ENCODE data around the gene GPR143.

Gene GPR143

GRCh38 chrX:9707306-9708033 is 58.2 kb downstream of the GPR143 start:
- no peak for DNase-seq

DNA sequence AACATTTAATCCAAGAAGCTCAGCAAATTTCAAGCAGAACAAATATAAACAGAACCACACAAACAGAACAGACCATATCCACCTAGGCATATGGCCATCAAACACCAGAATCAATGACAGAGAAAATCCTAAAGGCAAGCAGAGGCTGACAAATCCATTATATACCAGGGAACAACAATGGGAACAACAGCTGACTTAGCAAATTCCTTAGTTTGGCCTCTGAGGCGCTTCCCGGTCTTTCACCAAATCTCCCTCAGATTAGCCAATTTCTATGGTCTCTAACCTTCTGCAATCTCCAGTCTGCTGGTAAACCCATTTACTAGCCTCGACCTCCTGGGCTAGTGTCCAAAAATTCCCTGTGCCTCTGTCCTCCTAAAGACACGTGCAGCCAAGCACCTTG is 59.2 kb downstream of the GPR143 start:
- DNase-seq: no peak

- no peak for DNase-seq
Observed at GRCh38 chrX:9704876-9705465, 60.7 kb downstream of the GPR143 start.

GRCh38 chrX:9703406-9703805 is 62.2 kb downstream of the GPR143 start:
- DNase-seq: no peak

GRCh38 chrX:9701790-9702189 is 63.9 kb downstream of the GPR143 start:
- no peak for DNase-seq

GRCh38 chrX:9700555-9700954 is 65.1 kb downstream of the GPR143 start:
- no peak for DNase-seq

- DNase-seq: no peak
Observed at GRCh38 chrX:9698576-9698975, 67.1 kb downstream of the GPR143 start.

- DNase-seq: no peak
Observed at GRCh38 chrX:9693307-9694001, 72.2 kb downstream of the GPR143 start.

- no peak for DNase-seq
Observed at GRCh38 chrX:9690046-9690445, 75.6 kb downstream of the GPR143 start.

DNA sequence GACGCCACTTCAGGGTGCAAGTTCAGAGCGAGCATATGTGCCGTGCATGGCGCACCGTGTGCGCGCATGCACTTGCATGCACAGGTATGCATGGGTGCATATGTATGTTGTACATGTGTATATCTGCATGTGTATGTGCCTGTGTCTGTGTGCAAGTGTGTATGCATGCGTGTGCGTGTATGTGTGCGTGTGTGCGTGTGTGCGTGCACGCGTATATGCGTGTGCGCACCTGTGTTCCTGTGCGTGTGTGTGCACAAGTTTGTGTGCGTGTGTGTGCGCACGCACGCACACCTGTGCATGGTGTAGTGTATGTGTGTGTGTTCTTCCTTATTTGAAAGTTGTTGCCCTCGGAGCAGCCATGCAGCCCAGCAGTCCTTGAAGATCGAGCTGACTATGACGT is 76.8 kb downstream of the GPR143 start:
- no peak for DNase-seq

DNA sequence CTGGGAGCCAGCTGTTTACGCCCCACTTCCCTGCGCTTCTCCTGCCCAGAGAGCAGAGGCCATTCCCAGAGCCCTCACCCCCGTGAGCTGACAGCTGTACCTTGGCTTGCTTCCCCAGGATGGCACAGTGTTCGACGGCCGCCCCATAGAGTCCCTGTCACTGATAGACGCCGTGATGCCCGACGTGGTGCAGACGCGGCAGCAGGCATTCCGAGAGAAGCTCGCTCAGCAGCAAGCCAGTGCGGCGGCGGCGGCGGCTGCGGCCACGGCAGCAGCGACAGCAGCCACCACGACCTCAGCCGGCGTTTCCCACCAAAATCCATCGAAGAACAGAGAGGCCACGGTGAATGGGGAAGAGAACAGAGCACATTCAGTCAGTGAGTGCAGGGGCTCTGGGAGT is 77.7 kb downstream of the GPR143 start:
- DNase-seq: no peak

DNA sequence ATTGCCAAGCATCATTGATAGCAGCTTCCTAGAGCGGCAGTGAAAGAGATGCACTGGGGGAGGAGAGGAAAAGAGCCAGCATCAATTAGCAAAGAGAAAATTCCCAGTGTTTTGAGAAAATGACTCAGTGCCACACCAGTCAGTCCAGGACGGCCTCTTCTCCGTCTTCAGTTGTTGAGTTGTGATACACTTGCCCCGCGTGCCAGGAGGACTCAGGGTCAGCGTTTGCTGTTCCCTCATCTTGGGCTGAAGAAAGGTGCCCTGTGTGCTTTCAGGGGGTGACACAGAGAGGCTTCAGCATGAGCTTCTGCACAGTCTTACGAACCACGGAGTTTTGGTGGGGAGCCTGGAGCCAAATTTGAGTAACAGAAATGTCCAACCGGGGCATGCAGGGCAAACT is 82.3 kb downstream of the GPR143 start:
- no peak for DNase-seq

- DNase-seq: no peak
Observed at GRCh38 chrX:9682861-9683260, 82.8 kb downstream of the GPR143 start.

DNA sequence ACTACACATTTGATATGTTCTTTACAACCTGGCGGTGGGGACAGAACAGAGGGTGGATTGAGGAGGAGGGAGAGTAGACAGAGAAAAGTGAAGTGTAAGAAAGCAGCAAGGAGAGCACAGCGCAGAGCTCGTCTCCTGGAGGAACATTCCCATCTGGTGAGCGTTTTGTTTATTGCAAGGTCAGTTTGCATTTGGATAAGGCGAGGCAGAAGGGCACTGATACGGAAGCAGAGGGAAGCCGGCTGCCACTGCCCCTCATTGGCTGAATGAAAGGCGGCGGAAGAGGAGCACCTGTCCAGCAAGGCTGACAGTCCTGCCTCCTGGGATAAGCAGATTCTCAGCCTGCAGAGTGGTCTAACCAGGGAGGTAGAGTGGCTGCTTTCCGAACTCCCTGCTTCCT is 83.2 kb downstream of the GPR143 start:
- no peak for DNase-seq

- DNase-seq: no peak
Observed at GRCh38 chrX:9681422-9681821, 84.2 kb downstream of the GPR143 start.

DNA sequence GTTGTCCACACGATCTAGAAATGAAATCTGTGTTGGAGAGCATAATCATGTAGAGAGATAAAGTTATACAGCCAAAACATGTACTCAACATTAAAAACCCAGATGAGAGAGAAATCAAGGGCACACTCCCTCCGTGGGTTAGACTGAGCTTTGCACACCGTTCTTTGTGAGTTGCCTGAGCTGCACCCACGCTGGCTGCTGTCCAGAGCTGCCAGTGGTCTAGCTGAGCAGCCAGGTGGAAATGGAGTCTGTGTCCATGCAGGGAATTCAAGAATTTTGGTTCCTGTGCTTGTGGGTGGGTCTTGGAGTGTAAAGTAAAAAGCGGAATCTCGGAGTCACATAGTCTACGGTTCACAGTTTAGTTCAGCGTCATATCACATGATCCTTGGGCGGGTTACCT is 84.6 kb downstream of the GPR143 start:
- DNase-seq: no peak

- no peak for DNase-seq
Observed at GRCh38 chrX:9678215-9678965, 87.3 kb downstream of the GPR143 start.

DNA sequence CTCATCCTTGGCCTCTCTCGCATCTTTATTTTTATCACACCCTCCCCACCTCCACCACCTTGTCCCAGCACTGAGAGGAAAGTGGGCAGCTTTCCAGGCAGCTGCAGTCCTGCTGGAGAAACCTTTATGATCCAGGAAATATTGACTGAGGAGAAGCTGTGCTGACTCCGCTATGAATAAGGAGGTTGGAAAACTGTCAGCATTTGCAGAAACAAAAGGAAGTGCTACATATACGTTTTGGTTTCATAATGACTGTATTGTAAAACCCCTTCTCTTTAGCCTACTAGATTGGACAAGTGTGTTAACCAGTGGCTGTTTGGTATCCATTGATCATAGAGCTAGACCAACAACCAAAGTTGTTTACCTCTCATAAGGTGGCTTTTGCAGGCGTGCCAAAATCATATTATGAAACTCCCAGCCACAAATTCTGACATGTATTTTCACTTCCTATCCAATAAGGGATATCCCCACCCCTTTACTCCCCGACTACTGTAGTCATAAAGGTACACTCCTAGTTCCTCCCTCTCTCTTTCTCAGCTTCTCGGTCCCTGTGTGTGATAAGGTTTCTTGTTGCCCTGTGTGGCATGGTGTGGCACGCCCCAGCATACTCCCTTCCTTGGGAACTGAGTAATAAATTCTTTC is 88.4 kb downstream of the GPR143 start:
- DNase-seq: no peak

DNA sequence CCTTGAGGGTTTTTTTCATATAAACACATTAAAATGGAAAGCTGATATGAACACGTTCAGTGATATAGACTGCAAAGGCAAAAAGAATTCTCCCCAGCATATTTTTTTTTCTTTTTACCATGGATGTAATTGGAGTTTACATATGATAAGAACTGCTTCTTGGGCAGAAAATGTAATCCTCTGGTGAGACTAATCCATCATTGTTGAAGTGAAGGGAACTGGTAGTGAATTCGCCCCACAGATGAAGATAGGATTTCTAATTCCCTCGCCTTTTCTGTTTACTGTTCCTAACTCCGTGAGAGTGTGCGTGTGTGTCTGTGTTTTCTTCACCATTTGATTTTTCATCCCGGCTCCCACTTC is 88.9 kb downstream of the GPR143 start:
- no peak for DNase-seq

DNA sequence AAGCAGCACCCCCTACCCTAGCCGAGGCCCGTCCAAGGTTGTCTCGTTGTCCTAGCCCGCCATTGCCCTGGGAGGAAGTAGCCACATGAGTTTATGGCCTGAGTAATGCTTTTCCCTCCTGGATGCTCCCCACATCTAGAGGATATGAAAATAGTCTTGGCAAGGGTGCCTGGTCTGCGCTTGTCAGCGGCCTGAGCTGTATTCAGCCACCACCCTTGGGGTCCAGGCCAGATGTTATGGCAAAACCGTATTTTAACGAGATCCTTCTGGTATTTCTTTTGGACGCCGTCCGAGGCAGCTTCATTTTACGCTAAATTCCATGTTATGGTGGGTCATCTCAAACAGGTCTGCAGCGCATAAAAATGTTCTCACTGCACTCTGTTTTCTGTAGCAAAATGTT is 89.3 kb downstream of the GPR143 start:
- DNase-seq: no peak

All from activated effector memory CD4-positive, alpha-beta T cell treated with anti-CD3 and anti-CD28 coated beads, Interleukin-2, amount 50 U/mL, for 16 hours (primary cell).